Heart left ventricle (tissue), 13 donors: ENCODE measurements around the gene LPP.

Source experiments
- CTCF ChIP-seq, 12 donors: fragments of 200-600 bp; sonication (generic) in 4 of 12; IDR thresholded peaks; one replicate each; pipeline versions ENCODE4 v1.5.0 to v1.8.0; 2018 to 2022; ENCODE audit warnings: antibody characterized with exemption in 12 of 12, mild to moderate bottlenecking in 5 of 12
- POLR2A ChIP-seq, 2 donors: fragments of 450-650 bp; IDR thresholded peaks; one replicate each; pipeline ENCODE4 v1.6.1; 2017; ENCODE audit warnings: antibody characterized with exemption in 2 of 2, mild to moderate bottlenecking in 2 of 2, moderate library complexity in 2 of 2
- donor health status: ischemic (EF 13 %, LVEDD 7.1; RV severe dilation, severe dysfunction).
- donor health status: DM: no; HTN: yes; CAD: no.
- donor health status: DM: no; HTN: no; CAD: no.
- donor health status: ischemic (EF 25% LVEDD 6.9; RV normal size, moderate dysfunction).
- donor health status: ischemic (EF 25% LVEDD 5.7; RV mildly dilated, moderate dysfunction).
- donor health status: ischemic (EF 35%, LVEDD 5.7; RV mildly dilated, moderate dysfunction).
- donor health status: nonischemic (EF 11% LVEDD 7.7; RV severe dilation, severe dysfunction).
- donor health status: DM: yes; HTN: yes; CAD: no.
- donor health status: PGD.
- donor health status: ischemic (EF 29% LVEDD 5.4; RV normal size, mild dysfunction).
- donor health status: nonischemic (EF 23%, LVEDD 6.1; RV moderate dilation, normal function).

- no peak for TF ChIP-seq CTCF (IDR thresholded peaks at IDR 0.05)
- TF ChIP-seq POLR2A (IDR thresholded peaks at IDR 0.05), result no peak
Measured at GRCh38 chr3:188853856-188854771, 700.2 kb downstream of the LPP start.
